Cardiac muscle cell (in vitro differentiated cells and primary cell): Measurements from ENCODE around the gene LPCAT2. TPM values are rescaled to one million over a fixed set of nuclear protein-coding genes. Genes with fewer than 3 reads are reported as not detected.

Source experiments
- DNase-seq, 2 donors: peaks; one replicate each; pipeline versions ENCODE4 v3.0.0 to v3.0.0-alpha.2; 2010 to 2017; ENCODE audit warnings: low read depth in 1 of 2, low spot score in 1 of 2
- H3K27ac ChIP-seq: fragments of 200-600 bp; sonication (generic); 2 replicates; pipeline ENCODE4 v1.5.1; 2016
- H3K27me3 ChIP-seq: fragments of 200-600 bp; sonication (generic); 2 replicates; pipeline ENCODE4 v1.6.0; 2016; ENCODE audit warnings: control low read depth
- H3K36me3 ChIP-seq: fragments of 200-600 bp; sonication (generic); 2 replicates; pipeline ENCODE4 v1.5.1; 2016; ENCODE audit warnings: control low read depth
- H3K4me1 ChIP-seq: fragments of 200-600 bp; sonication (generic); 2 replicates; pipeline ENCODE4 v1.8.1; 2017; ENCODE audit warnings: low read depth, mild to moderate bottlenecking, mixed run types
- H3K4me3 ChIP-seq: fragments of 200-600 bp; sonication (generic); 2 replicates; pipeline ENCODE4 v1.5.1; 2016; ENCODE audit warnings: mild to moderate bottlenecking
- H3K9me3 ChIP-seq: fragments of 200-600 bp; sonication (generic); 2 replicates; pipeline ENCODE4 v1.5.1; 2017; ENCODE audit warnings: low read depth, mild to moderate bottlenecking, control low read depth
- polyA plus RNA-seq: library from polyadenylated mRNA; unstranded; fragments of >200 nt; fragmentation: Nextera tagmentation; extraction: Ambion mirVana; gene quantifications from 2 replicates; pipeline ENCODE4 v1.2.1, GENCODE V29; 2016
- total RNA-seq: library from RNA; depleted of rRNA; stranded (reverse); fragments of >200 nt; gene quantifications from 2 replicates; pipeline ENCODE4 v1.2.3, GENCODE V29; 2016
- TF ChIP-seq, protein P1 (sequence below): IDR thresholded peaks from 2 replicates; pipeline ENCODE4 v1.5.1; 2012; ENCODE audit warnings: low read depth, mild to moderate bottlenecking, low read length

LPCAT2 gene
- total and polyA plus RNA-seq, 2 experiments from 2014 or later, result 4.0 to 6.2 TPM

DNA sequence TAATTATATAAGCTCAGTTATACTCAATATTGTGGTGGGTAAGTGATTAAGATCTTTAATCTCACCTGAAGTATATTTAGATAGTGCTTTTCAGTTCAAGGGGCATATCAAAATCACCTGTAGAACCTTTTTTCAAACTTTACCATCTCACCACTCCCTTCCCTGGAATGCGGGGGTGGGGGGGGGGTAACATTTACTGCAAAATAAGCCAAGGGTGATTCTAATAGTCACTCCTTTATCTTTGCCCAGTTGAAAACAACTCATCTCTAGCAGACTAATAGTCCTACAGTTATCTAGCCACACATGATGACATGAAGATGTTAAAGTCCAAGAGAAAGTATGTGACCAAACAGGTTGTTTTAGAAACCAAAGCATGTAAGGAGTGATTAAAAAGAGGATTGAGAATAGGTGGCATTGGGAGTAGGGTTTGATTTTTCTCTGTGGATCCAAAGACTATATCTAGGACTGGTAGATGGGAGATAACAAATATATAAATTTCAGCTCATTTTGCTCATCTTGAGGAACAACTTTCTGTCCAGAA lies 21.5 kb downstream of the LPCAT2 start:
- H3K27me3 ChIP-seq, result no peaks in the 10 kb centered on the region
- H3K36me3 ChIP-seq, result no peaks in the 10 kb centered on the region
- TF ChIP-seq, protein P1, sequence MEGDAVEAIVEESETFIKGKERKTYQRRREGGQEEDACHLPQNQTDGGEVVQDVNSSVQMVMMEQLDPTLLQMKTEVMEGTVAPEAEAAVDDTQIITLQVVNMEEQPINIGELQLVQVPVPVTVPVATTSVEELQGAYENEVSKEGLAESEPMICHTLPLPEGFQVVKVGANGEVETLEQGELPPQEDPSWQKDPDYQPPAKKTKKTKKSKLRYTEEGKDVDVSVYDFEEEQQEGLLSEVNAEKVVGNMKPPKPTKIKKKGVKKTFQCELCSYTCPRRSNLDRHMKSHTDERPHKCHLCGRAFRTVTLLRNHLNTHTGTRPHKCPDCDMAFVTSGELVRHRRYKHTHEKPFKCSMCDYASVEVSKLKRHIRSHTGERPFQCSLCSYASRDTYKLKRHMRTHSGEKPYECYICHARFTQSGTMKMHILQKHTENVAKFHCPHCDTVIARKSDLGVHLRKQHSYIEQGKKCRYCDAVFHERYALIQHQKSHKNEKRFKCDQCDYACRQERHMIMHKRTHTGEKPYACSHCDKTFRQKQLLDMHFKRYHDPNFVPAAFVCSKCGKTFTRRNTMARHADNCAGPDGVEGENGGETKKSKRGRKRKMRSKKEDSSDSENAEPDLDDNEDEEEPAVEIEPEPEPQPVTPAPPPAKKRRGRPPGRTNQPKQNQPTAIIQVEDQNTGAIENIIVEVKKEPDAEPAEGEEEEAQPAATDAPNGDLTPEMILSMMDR, result no peak
- H3K27ac ChIP-seq, result no peak overlapping the region
- H3K4me3 ChIP-seq, result no peak overlapping the region
- H3K9me3 ChIP-seq, result no peaks in the 10 kb centered on the region
- DNase-seq, result no peak
- H3K4me1 ChIP-seq, result no peaks in the 10 kb centered on the region

DNA sequence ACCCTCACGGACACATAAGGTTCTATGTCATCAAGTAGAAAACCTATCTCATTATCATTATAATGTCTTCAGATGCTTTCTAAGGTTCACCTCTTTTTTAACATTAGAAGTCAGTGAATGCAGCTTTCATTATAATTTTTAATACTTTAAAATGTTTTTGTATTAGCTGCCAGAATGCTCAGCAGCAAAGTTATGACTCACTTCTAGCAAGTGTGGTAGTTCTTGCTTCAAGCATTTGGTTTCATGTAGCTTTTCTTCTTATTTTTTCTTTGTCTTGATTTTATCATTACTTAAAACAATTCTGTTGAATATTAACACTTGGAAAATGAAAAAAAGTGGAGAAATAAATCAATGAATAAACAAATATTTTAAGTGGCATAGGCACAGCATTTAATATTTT lies 23.4 kb downstream of the LPCAT2 start:
- TF ChIP-seq, protein P1, result no peak
- Histone ChIP-seq H3K27me3 (no peaks in the 10 kb centered on the region), H3K9me3 (no peaks in the 10 kb centered on the region), H3K4me3 (no peak overlapping the region), H3K36me3 (no peaks in the 10 kb centered on the region), H3K4me1 (no peaks in the 10 kb centered on the region), H3K27ac (no peak overlapping the region)
- no peak for DNase-seq

DNA sequence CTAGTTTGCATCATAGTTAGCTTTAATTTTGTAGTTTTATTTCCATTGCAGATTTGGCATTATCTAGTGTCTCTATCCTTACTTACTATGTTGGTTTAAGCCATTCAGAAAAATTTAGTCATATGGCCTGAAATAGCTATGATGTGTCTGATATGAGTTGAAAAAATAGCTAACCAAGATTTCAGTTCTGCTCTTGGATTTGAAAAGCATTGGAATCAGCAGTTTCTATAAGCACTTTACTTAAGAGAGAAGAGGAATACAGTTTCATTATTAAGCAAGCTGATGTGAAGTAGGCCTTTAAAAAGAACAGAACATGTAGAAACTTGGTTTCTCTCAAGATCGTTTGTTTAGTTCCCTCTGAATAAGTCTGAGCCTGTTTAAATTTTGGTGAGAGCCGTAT lies 25.9 kb downstream of the LPCAT2 start:
- no peaks in the 10 kb centered on the region for H3K27me3 ChIP-seq

DNA sequence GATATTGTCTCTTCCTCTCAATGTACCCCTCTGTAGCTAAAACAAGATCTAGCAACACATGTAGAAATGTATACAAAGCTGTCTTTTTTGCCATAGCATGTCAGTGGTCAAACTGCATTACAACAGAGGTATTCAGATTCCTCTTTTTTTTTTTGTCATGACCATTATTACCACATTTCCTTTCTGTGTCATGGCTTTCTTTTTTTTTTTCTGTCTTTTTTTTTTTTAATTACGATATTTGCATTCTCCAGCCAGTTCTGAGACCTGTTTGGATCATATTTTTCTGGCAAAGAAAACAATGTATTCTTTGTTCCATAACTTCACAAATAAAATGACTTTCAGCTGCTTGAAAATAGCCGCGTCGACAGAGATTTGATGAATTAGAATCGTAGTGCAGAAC lies 30.2 kb downstream of the LPCAT2 start:
- Histone ChIP-seq H3K27ac (no peak overlapping the region), H3K36me3 (no peaks in the 10 kb centered on the region), H3K27me3 (no peaks in the 10 kb centered on the region), H3K4me3 (no peak overlapping the region), H3K4me1 (no peaks in the 10 kb centered on the region), H3K9me3 (no peaks in the 10 kb centered on the region)
- TF ChIP-seq, protein P1, result no peak
- DNase-seq, result peak in 1 of 2 donors; percentile 68

More for the DNA sequence above, 25.9 kb downstream of the LPCAT2 start:
- DNase-seq, result no peak
- no peak overlapping the region for H3K27ac ChIP-seq
- H3K36me3 ChIP-seq, result no peaks in the 10 kb centered on the region
- no peaks in the 10 kb centered on the region for H3K9me3 ChIP-seq
- H3K4me1 ChIP-seq, result no peaks in the 10 kb centered on the region
- TF ChIP-seq, protein P1, result no peak
- H3K4me3 ChIP-seq, result no peak overlapping the region

DNA sequence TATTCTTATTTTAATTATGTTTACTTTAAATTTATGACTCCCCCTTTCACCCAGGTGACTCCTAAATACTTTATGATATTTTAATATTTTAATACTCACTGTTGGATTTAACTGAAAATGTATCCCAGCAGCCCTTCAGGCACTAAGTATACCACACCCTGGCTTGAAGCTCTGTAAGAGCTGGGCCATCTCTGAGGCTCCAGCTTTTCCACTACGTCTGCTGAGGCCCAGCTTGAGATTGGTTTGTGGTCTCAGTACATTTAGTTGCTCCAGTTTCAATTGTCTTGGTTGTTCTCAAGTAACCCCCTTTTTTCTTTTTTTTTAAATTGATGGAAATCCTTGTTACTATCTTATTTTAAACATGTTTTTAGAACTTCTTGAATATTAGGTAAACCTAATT lies 30.6 kb downstream of the LPCAT2 start:
- DNase-seq, result peak in 1 of 2 donors; percentile 20
- Histone ChIP-seq H3K27me3 (no peaks in the 10 kb centered on the region), H3K4me3 (no peak overlapping the region), H3K36me3 (no peaks in the 10 kb centered on the region), H3K4me1 (no peaks in the 10 kb centered on the region), H3K27ac (no peak overlapping the region), H3K9me3 (no peaks in the 10 kb centered on the region)
- TF ChIP-seq, protein P1, result no peak

DNA sequence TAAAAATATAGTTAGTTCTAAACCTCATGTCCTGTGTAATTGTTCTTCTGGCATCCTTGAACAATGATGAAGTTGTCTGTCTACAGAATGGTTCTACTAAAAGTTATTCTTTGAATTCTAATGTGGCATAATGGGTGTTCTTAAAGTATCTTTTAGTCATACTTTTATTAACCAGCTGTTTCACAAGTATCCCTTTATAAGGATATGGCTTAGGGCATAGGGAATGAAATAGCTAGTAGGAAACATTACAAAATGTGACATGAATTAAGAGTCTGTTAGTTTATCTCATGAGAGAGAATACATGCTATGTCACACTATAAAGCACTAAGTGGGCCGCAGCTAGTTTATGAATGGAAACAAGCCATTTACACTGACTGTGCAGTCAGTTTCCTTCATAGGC lies 31.3 kb downstream of the LPCAT2 start:
- TF ChIP-seq, protein P1, result no peak
- no peaks in the 10 kb centered on the region for H3K27me3 ChIP-seq
- H3K36me3 ChIP-seq, result no peaks in the 10 kb centered on the region
- no peak for DNase-seq
- H3K4me3 ChIP-seq, result no peak overlapping the region
- H3K9me3 ChIP-seq, result no peaks in the 10 kb centered on the region
- no peak overlapping the region for H3K27ac ChIP-seq
- H3K4me1 ChIP-seq, result no peaks in the 10 kb centered on the region
